NT2/D1 (cell line): Measurements from ENCODE around the gene FTL.

Source experiments
- SUZ12 ChIP-seq: IDR thresholded peaks from 2 replicates; pipeline ENCODE4 v1.6.1; 2011; ENCODE audit not compliant: insufficient read length, insufficient read depth; ENCODE audit errors: extremely low read depth
- YY1 ChIP-seq: IDR thresholded peaks from 2 replicates; pipeline ENCODE4 v1.6.1; 2011; ENCODE audit not compliant: insufficient read length, insufficient read depth
- ZNF274 ChIP-seq: IDR thresholded peaks from 2 replicates; pipeline ENCODE4 v1.6.1; 2011; ENCODE audit warnings: mild to moderate bottlenecking, low read depth, low read length

GRCh38 chr19:48915757-48916156, 49.4 kb upstream of the FTL start:
- TF ChIP-seq SUZ12 = no peak
- no peak for TF ChIP-seq YY1
- no peak for TF ChIP-seq ZNF274
